Pancreas (tissue), 10 donors: ENCODE results near the gene DNAJB4. TPM values are rescaled to one million over a fixed set of nuclear protein-coding genes. Genes with fewer than 3 reads are reported as not detected.

Experiments
- ATAC-seq, 4 donors: fragments of 200-7000 bp; cut with Tn5 transposase; one replicate each; pipeline versions ENCODE4 v1.8.0 to v1.9.1; 2020; ENCODE audit warnings: mild to moderate bottlenecking in 4 of 4, moderate library complexity in 4 of 4
- DNase-seq, 6 donors: peaks; one replicate each; pipeline ENCODE4 v3.0.0-alpha.2; 2020
- FAIRE-seq: peaks from 2 replicates; lab custom pipeline; 2012; peaks lifted over from hg19 to GRCh38; lab: Jason Lieb, UNC
- H3K27ac ChIP-seq, 4 donors: fragments of 200-600 bp; sonication (generic); 1 replicate in 3 of 4; 2 replicates in 1 of 4; pipeline versions ENCODE4 v1.5.0 to v1.8.0; 2020
- H3K27me3 ChIP-seq, 4 donors: fragments of 200-600 bp; one replicate each; pipeline ENCODE4 v1.8.0; 2021
- H3K36me3 ChIP-seq, 3 donors: fragments of 200-600 bp; sonication (generic) in 1 of 3; one replicate each; pipeline versions ENCODE4 v1.5.0 to v1.8.0; 2020 to 2021
- H3K4me1 ChIP-seq, 3 donors: fragments of 200-600 bp; one replicate each; pipeline ENCODE4 v1.8.0; 2021
- H3K4me3 ChIP-seq, 4 donors: fragments of 200-600 bp; sonication (generic) in 2 of 4; one replicate each; pipeline versions ENCODE4 v1.5.0 to v1.8.0; 2020 to 2021
- H3K9me3 ChIP-seq, 4 donors: fragments of 200-600 bp; one replicate each; pipeline ENCODE4 v1.8.0; 2021
- CTCF ChIP-seq, 4 donors: fragments of 200-600 bp; sonication (generic) in 3 of 4; IDR thresholded peaks; one replicate each; pipeline versions ENCODE4 v1.5.0 to v1.8.0; 2021; ENCODE audit warnings: antibody characterized with exemption in 4 of 4
- WGBS, 2 donors: extraction: QIAGEN DNeasy Blood & Tissue Kit; methylation state at CpG; one replicate each; pipeline ENCODE4 v1.1.7; 2013; 5-methylcytosine and 5-hydroxymethylcytosine counted together
- intact Hi-C, 3 donors: fragments of 100-400 bp; cut with DNase I; formaldehyde crosslinking; loops; one replicate each; pipeline versions ENCODE4 v1.11.1 to v1.14.2; 2022
- polyA plus RNA-seq, 2 donors: library from polyadenylated mRNA; stranded (reverse); fragments of 200-250 nt; gene quantifications; one replicate each; pipeline ENCODE4 v1.2.3, GENCODE V29; 2013
- total RNA-seq, 6 donors: library from RNA; stranded (reverse); fragmentation: NEBNext Ultra II Directional in 4 of 6; extraction: Animal tissue kit (Norgen Biotek cat#: 25700) in 4 of 6; gene quantifications; one replicate each; pipeline versions ENCODE4 v1.2.1 to v1.2.4, GENCODE V29; 2021 to 2023
- donor health status: healthy with polysubstance abuse.
- donor health status: DM: no; HTN: no; CAD: no; lungs with moderate emphysema.
- donor health status: DM: no; HTN: no; CAD: no.
- donor health status: control.
- donor health status: control.
- donor health status: Bipolar disorder and iron deficiency.
- donor health status: DM: yes; HTN: yes; CAD: no.
- donor health status: DM: no; HTN: no; CAD: no.
- donor health status: DM: no; HTN: no; CAD: no.
- donor health status: DM: yes; HTN: yes; CAD: no.

Gene DNAJB4
- total and polyA plus RNA-seq, 8 donors, result 6.7 to 38.6 (median 20.7) TPM

GRCh38 chr1:78038491-78038939, 33.8 kb downstream of the DNAJB4 start:
- peak overlapping the region in 1 of 4 donors; percentile 5 for H3K4me3 ChIP-seq
- peaks cover 5 to 36% (median 18%) of the 10 kb centered on the region in 3 donors for H3K4me1 ChIP-seq
- intact Hi-C loops, result no loop called here
- H3K27me3 ChIP-seq, result no peaks in the 10 kb centered on the region
- H3K36me3 ChIP-seq, result no peaks in the 10 kb centered on the region
- no peak for TF ChIP-seq CTCF (IDR thresholded peaks at IDR 0.05)
- peak overlapping the region; percentile 63 to 83 (median 68) for H3K27ac ChIP-seq
- ATAC-seq (peak; percentile 84 to 93 (median 88)), FAIRE-seq (peak; percentile 66), DNase-seq (no peak)
- no peaks in the 10 kb centered on the region for H3K9me3 ChIP-seq

GRCh38 chr1:78040484-78041089, 35.8 kb downstream of the DNAJB4 start:
- H3K27ac ChIP-seq, result peak overlapping the region in 1 of 4 donors; percentile 83
- H3K27me3 ChIP-seq, result no peaks in the 10 kb centered on the region
- H3K9me3 ChIP-seq, result no peaks in the 10 kb centered on the region
- WGBS, 2 donors, result 57 to 68% methylated on average over 3 of the region's 3 CpGs
- H3K4me1 ChIP-seq, result peaks cover 5 to 29% (median 18%) of the 10 kb centered on the region in 3 donors
- H3K4me3 ChIP-seq, result no peak overlapping the region
- ATAC-seq (no peak), FAIRE-seq (no peak), DNase-seq (no peak)
- H3K36me3 ChIP-seq, result no peaks in the 10 kb centered on the region
- no peak for TF ChIP-seq CTCF (IDR thresholded peaks at IDR 0.05)
- intact Hi-C loops, result loop anchor here in 1 of 3 donors (10.0 kb wide), 1 partner anchor 56 kb away; no protein-coding TSS in a partner anchor

- DNase-seq (no peak), ATAC-seq (peak in 1 of 4 donors; percentile 0), FAIRE-seq (no peak)
- H3K27ac ChIP-seq, result peak overlapping the region; percentile 93 to 98 (median 96)
- intact Hi-C loops, result loop anchor here in 1 of 3 donors (10.0 kb wide), 1 partner anchor 59 kb away; no protein-coding TSS in a partner anchor
- 37 to 39% methylated on average over 3 of the region's 3 CpGs for WGBS, 2 donors
- H3K9me3 ChIP-seq, result no peaks in the 10 kb centered on the region
- H3K4me1 ChIP-seq, result peaks cover 9 to 25% (median 17%) of the 10 kb centered on the region in 3 donors
- peak overlapping the region in 2 of 4 donors; percentile 71 to 83 for H3K4me3 ChIP-seq
- no peaks in the 10 kb centered on the region for H3K36me3 ChIP-seq
- H3K27me3 ChIP-seq, result no peaks in the 10 kb centered on the region
- no peak for TF ChIP-seq CTCF (IDR thresholded peaks at IDR 0.05)
Measured at GRCh38 chr1:78043436-78043835, 38.7 kb downstream of the DNAJB4 start.

- WGBS, 2 donors, result 31 to 32% methylated on average over 14 of the region's 14 CpGs
- peak; percentile 17 to 26 (median 18) for ATAC-seq
Measured at GRCh38 chr1:78044796-78045562, 40.2 kb downstream of the DNAJB4 start.

More at GRCh38 chr1:78044796-78045562, 40.2 kb downstream of the DNAJB4 start:
- Histone ChIP-seq H3K9me3 (no peaks in the 10 kb centered on the region), H3K27ac (peak overlapping the region; percentile 93 to 98 (median 96)), H3K36me3 (no peaks in the 10 kb centered on the region), H3K4me1 (peaks cover 7 to 21% (median 10%) of the 10 kb centered on the region in 3 donors), H3K4me3 (peak overlapping the region in 3 of 4 donors; percentile 71 to 83 (median 77)), H3K27me3 (no peaks in the 10 kb centered on the region)
- intact Hi-C loops, result loop anchor here in 1 of 3 donors (10.0 kb wide), 1 partner anchor 60 kb away; no protein-coding TSS in a partner anchor
- TF ChIP-seq CTCF (IDR thresholded peaks at IDR 0.05), result no peak
- peak in 2 of 6 donors; percentile 26 to 44 for DNase-seq
- FAIRE-seq, result no peak
